DND-41 (cell line): ENCODE data around the gene GABRR3.

ENCODE experiments used
- EZH2 ChIP-seq: IDR thresholded peaks from 3 replicates; pipeline ENCODE4 v1.6.1; 2012; ENCODE audit warnings: borderline replicate concordance, low read depth, mild to moderate bottlenecking, moderate library complexity, low read length, inconsistent platforms; ENCODE audit not compliant: severe bottlenecking
- TF ChIP-seq, protein P1 (sequence below): IDR thresholded peaks from 2 replicates; pipeline ENCODE4 v1.5.1; 2012; ENCODE audit warnings: borderline replicate concordance, low read length, moderate library complexity, mild to moderate bottlenecking; ENCODE audit not compliant: poor library complexity, severe bottlenecking; ENCODE audit errors: extremely low read depth

- TF ChIP-seq, protein P1, sequence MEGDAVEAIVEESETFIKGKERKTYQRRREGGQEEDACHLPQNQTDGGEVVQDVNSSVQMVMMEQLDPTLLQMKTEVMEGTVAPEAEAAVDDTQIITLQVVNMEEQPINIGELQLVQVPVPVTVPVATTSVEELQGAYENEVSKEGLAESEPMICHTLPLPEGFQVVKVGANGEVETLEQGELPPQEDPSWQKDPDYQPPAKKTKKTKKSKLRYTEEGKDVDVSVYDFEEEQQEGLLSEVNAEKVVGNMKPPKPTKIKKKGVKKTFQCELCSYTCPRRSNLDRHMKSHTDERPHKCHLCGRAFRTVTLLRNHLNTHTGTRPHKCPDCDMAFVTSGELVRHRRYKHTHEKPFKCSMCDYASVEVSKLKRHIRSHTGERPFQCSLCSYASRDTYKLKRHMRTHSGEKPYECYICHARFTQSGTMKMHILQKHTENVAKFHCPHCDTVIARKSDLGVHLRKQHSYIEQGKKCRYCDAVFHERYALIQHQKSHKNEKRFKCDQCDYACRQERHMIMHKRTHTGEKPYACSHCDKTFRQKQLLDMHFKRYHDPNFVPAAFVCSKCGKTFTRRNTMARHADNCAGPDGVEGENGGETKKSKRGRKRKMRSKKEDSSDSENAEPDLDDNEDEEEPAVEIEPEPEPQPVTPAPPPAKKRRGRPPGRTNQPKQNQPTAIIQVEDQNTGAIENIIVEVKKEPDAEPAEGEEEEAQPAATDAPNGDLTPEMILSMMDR = no peak
- TF ChIP-seq EZH2 = no peak
Measured at GRCh38 chr3:97970156-97970555, 65.0 kb downstream of the GABRR3 start.
